Colonic mucosa (tissue), 4 donors: Measurements from ENCODE around the gene SARS1. TPM values are rescaled to one million over a fixed set of nuclear protein-coding genes. Genes with fewer than 3 reads are reported as not detected.

Experiments
- DNase-seq: peaks from one replicate; pipeline ENCODE4 v3.0.0-alpha.2; 2020
- H3K27ac ChIP-seq: fragments of 200-600 bp; one replicate; pipeline ENCODE4 v1.8.0; 2021
- H3K27me3 ChIP-seq: fragments of 200-600 bp; one replicate; pipeline ENCODE4 v1.8.0; 2021
- H3K36me3 ChIP-seq: fragments of 200-600 bp; one replicate; pipeline ENCODE4 v1.8.0; 2021
- H3K4me1 ChIP-seq: fragments of 200-600 bp; one replicate; pipeline ENCODE4 v1.8.0; 2021; ENCODE audit warnings: mild to moderate bottlenecking
- H3K4me3 ChIP-seq: fragments of 200-600 bp; one replicate; pipeline ENCODE4 v1.8.0; 2021
- H3K9ac ChIP-seq, 2 donors: one replicate each; pipeline ENCODE4 v1.7.0; 2013; ENCODE audit warnings: control low read depth in 2 of 2, low read depth in 2 of 2, low read length in 2 of 2
- H3K9me3 ChIP-seq: fragments of 200-600 bp; one replicate; pipeline ENCODE4 v1.8.0; 2021
- CTCF ChIP-seq: fragments of 200-600 bp; IDR thresholded peaks from one replicate; pipeline ENCODE4 v1.8.0; 2022; ENCODE audit warnings: antibody characterized with exemption, mild to moderate bottlenecking
- intact Hi-C: fragments of 100-400 bp; cut with DNase I; formaldehyde crosslinking; loops from one replicate; pipeline ENCODE4 v1.14.1; 2022
- total RNA-seq, 2 donors: library from RNA; stranded (reverse); fragmentation: NEBNext Ultra II Directional in 1 of 2; extraction: Animal tissue kit (Norgen Biotek cat#: 25700) in 1 of 2; gene quantifications; one replicate each; pipeline ENCODE4 v1.2.1, GENCODE V29; 2021
- donor health status: healthy.
- donor health status: DM: no; HTN: no; CAD: no.
- donor health status: DM: no; HTN: no; CAD: no.

The SARS1 gene
- total RNA-seq, 2 donors from 2014 or later = 139 to 193 TPM

DNA sequence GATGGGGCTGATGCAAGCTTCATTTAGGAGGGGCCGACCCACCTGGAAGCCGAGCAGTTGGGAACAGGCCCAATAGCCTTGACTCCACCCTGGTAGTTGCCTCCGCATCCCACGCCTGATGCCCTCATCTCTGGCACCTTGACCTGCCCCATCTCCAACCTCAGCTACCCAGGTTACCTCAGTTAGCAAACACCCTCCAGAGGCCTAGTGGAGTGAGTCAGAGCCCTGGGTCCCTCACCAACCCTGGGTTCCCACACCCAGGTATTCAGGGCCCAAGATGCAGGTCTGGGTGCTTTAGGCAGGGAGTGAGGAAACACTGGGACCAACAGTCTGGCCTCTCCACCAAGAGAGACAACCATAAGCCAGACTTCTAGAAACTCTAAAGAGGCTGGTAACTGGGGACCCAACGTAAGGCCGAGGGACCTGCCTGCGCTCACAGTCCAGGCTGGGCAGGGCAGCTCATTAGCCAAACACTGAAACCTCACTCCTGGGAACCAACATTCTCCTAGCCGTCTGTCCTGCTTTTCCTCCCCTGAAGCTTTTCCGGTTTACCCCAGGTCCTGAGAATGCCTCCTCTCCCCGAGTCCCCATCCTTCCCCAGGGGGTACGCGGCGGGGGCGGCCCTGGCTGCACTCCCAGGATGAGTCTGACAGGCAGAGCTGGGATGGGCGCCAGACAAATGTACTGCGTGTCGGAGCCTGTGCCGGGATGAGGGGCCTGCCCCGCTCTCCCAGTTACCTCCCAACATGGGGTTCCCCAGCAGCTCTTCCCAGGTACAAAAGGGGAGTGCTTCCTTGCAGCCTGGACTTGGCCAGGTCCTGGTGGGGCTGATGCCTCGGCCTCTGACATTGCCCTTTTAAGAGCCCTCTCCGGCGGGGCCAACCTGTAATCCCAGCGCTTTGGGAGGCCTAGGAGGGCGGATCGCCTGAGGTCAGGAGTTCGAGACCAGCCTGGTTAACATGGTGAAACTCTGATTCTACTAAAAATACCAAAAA is 26.7 kb downstream of the SARS1 start:
- no peak overlapping the region for H3K27ac ChIP-seq

GRCh38 chr1:109241344-109241743 is 27.6 kb downstream of the SARS1 start:
- no peaks in the 10 kb centered on the region for H3K4me1 ChIP-seq
- DNase-seq = no peak
- peaks cover 5% of the 10 kb centered on the region for H3K36me3 ChIP-seq
- no peaks in the 10 kb centered on the region for H3K9me3 ChIP-seq
- intact Hi-C loops = no loop called here
- no peak overlapping the region for H3K9ac ChIP-seq
- H3K27me3 ChIP-seq = no peaks in the 10 kb centered on the region
- H3K4me3 ChIP-seq = no peak overlapping the region
- TF ChIP-seq CTCF = no peak
- no peak overlapping the region for H3K27ac ChIP-seq

More for the DNA sequence above, 26.7 kb downstream of the SARS1 start:
- Histone ChIP-seq H3K9ac (no peak overlapping the region), H3K9me3 (no peaks in the 10 kb centered on the region), H3K36me3 (peaks cover 14% of the 10 kb centered on the region), H3K27me3 (no peaks in the 10 kb centered on the region), H3K4me1 (no peaks in the 10 kb centered on the region), H3K4me3 (no peak overlapping the region)
- intact Hi-C loops = no loop called here
- no peak for TF ChIP-seq CTCF
- DNase-seq = peak; percentile 50

GRCh38 chr1:109241841-109242345 is 28.2 kb downstream of the SARS1 start:
- Histone ChIP-seq H3K9ac (no peak overlapping the region), H3K4me1 (no peaks in the 10 kb centered on the region), H3K4me3 (no peak overlapping the region), H3K36me3 (no peaks in the 10 kb centered on the region), H3K9me3 (no peaks in the 10 kb centered on the region), H3K27ac (no peak overlapping the region), H3K27me3 (no peaks in the 10 kb centered on the region)
- no peak for DNase-seq
- TF ChIP-seq CTCF = no peak
- intact Hi-C loops = no loop called here

- TF ChIP-seq CTCF = no peak
- intact Hi-C loops = no loop called here
- Histone ChIP-seq H3K4me3 (no peak overlapping the region), H3K9ac (no peak overlapping the region), H3K36me3 (no peaks in the 10 kb centered on the region), H3K4me1 (no peaks in the 10 kb centered on the region), H3K9me3 (no peaks in the 10 kb centered on the region), H3K27ac (no peak overlapping the region), H3K27me3 (no peaks in the 10 kb centered on the region)
- DNase-seq = no peak
These were observed 28.7 kb downstream of the SARS1 start for GRCh38 chr1:109242387-109242786.

- no peak overlapping the region for H3K27ac ChIP-seq
- H3K4me3 ChIP-seq = no peak overlapping the region
- intact Hi-C loops = no loop called here
- no peaks in the 10 kb centered on the region for H3K36me3 ChIP-seq
- H3K27me3 ChIP-seq = no peaks in the 10 kb centered on the region
- no peak for DNase-seq
- TF ChIP-seq CTCF = no peak
- no peaks in the 10 kb centered on the region for H3K9me3 ChIP-seq
- H3K9ac ChIP-seq = no peak overlapping the region
- no peaks in the 10 kb centered on the region for H3K4me1 ChIP-seq
These were observed 29.5 kb downstream of the SARS1 start for GRCh38 chr1:109243221-109243620.
